ENCODE measurements around the gene UTP14A.
A peak's percentile ranks its signal among the peaks of the same experiment; 100 is the strongest.

UTP14A gene

GRCh38 chrX:129953881-129954280 lies 47.9 kb downstream of the UTP14A start:
- DNase-seq: no peak

- no peak for DNase-seq
Observed at GRCh38 chrX:129954804-129955203, 48.8 kb downstream of the UTP14A start.

DNA sequence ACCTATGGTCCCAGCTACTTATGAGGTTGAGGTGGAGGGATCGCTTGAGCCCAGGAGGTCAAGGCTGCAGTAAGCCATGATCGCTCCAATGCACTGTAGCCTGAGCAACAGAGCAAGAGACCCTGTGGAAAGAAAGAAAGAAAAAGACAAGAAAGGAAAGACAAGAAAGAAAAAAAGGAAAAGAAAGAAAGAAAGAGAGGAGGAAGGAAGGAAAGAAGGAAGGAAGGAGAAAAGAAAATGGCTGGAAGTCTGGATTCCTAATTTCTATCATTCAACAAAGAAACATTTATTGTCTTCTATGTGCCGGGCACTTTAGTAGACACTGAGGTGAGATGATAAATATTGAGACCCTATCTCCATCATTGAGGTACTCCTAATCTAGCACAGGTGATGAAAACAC lies 49.7 kb downstream of the UTP14A start:
- no peak for DNase-seq

DNA sequence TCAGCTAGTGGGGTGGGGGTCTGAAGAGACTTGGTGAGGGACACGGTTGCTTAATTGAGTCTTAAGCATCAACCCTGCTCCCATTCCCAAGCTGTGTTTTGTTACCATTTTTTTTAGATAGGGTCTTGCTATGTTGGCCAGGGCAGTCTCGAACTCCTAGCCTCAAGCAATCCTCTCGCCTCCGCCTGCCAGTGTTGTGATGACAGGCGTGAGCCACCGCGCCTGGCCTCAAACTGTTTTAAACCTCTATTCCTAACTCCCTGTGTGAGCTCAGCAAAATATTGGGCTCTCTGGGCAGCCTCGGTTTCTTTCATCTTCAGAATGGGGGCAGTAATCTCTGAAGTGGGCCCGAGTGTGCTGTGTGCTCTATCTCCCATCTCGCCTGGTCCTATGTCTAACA lies 50.2 kb downstream of the UTP14A start:
- DNase-seq: no peak

GRCh38 chrX:129956765-129957164 lies 50.8 kb downstream of the UTP14A start:
- no peak for DNase-seq

- no peak for DNase-seq
Observed at GRCh38 chrX:129957241-129958082, 51.5 kb downstream of the UTP14A start.

GRCh38 chrX:129958083-129958465 lies 52.1 kb downstream of the UTP14A start:
- DNase-seq: no peak

GRCh38 chrX:129958814-129959492 lies 53.0 kb downstream of the UTP14A start:
- DNase-seq: no peak

- no peak for DNase-seq
Observed at GRCh38 chrX:129959493-129959832, 53.5 kb downstream of the UTP14A start.

DNA sequence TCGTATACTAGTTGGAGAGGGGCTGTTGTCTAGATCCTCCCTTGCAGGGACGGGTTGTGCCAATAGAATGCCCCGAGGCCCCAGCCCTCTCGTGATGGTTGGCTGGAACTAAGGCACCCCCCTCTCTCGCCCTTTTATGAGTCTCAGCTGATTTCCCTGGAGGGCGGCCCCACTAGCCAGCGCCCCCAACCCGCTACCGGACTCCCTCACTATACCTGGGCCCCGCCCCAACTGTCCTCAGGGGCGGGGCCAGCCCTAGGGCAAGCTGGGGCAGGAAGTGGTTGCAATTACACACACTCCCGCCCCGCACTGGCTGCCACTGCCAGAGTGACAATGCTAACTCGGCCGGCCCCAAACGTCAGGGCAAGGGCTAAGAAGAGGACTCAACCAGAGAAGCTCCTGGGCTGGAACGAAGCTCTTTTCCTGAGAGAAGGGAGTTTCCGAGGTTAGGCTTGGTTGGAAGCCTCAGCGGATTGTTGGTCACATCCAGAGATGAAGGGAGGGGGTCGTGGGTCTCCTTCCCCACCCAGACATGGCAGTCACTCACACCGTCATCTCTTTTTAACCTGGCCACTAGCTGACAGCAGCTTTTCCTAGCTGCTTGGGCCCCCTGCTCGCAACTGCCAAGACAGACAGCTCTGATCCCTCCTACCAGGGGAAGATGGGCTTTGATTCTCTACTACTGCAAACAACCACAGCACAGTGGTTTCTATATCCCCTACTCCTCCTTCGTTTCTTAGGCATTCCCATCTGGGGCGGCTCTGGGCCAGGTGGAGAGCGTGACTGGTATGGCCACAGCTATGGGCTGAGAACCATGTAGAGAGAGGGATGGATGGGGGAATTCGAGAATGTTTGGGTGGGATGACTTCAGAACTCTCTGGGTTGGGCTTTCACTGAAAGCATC lies 55.5 kb downstream of the UTP14A start:
- DNase-seq: peak; percentile 24

GRCh38 chrX:129963729-129964128 lies 57.8 kb downstream of the UTP14A start:
- DNase-seq: no peak

DNA sequence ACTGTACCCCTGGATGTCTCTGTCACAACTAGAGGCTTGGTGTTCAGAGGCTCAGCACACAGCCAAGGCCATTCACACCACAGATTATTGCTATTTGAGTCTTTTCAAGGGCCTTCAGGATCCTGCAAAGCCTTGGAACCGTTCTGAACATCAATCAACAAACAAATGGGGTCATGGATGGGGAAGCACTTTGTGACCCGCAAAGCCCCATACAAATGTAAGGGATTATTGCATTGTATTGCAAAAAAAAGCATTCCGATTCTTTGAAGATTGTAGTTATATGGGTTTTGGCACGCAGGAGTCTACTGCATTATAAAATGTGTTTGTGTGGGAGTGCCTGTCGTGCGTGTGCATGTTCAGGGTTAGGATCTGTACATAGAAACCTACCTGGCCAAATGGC lies 59.2 kb downstream of the UTP14A start:
- DNase-seq: no peak

DNA sequence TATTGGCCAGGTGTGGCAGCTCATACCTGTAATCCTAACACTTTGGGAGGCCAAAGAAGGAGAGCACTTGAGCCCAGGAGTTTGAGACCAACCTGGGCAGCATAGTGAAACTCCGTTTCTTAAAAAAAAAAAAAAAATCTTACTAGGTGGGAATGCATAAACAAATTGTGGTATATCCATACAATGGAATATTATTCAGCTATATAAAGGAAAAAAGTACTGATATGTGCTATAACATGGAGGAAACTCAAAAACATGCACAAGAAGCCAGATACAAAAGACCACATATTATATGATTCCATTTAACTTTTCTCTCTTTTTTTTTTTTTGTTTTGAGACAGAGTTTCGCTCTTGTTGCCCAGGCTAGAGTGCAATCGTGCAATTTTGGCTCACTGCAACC lies 63.0 kb downstream of the UTP14A start:
- DNase-seq: no peak

- no peak for DNase-seq
Observed at GRCh38 chrX:129976441-129976840, 70.5 kb downstream of the UTP14A start.
